HEK293 (cell line): ENCODE results near the gene EGFR.
"Not testable (repeated sequence)": the region's sequence is repeated elsewhere in the genome, so short reads cannot be mapped to it uniquely, and the experiment has no call there.

Source experiments
- CTCF ChIA-PET: fragments of 350-600 bp; formaldehyde crosslinking; extraction: SDS; loops from one replicate; lab custom pipeline; 2021; ENCODE audit warnings: antibody characterized with exemption; lab: Yijun Ruan, JAX
- POLR2A ChIA-PET: fragments of 300-600 bp; formaldehyde crosslinking; extraction: SDS; loops from one replicate; lab custom pipeline; 2020; ENCODE audit warnings: antibody characterized with exemption, inconsistent platforms; lab: Yijun Ruan, JAX
- H3K27ac ChIP-seq: fragments of 200-500 bp; sonication (Bioruptor generic); 2 replicates; pipeline ENCODE4 v1.5.1; 2014; ENCODE audit warnings: low read depth, low read length, control low read depth, inconsistent platforms; ENCODE audit errors: extremely low read depth
- H3K36me3 ChIP-seq, 2 experiments: fragments of 200-500 bp in 1 of 2; sonication (Bioruptor generic) in 1 of 2; 1 replicate in 1 of 2; 2 replicates in 1 of 2; pipeline ENCODE4 v1.5.1; 2014 to 2017; ENCODE audit warnings: inconsistent platforms in 2 of 2, low read length in 2 of 2; ENCODE audit not compliant: control insufficient read depth in 2 of 2, insufficient read depth in 1 of 2
- H3K4me1 ChIP-seq: fragments of 200-500 bp; sonication (Bioruptor generic); 2 replicates; pipeline ENCODE4 v1.5.1; 2014; ENCODE audit warnings: mild to moderate bottlenecking, low read length, inconsistent platforms; ENCODE audit not compliant: control insufficient read depth, insufficient read depth
- H3K4me3 ChIP-seq: 2 replicates; pipeline ENCODE4 v1.5.1; 2011; ENCODE audit warnings: low read depth, mild to moderate bottlenecking, control low read depth, low read length, moderate library complexity
- H3K9me3 ChIP-seq: fragments of 200-500 bp; sonication (Bioruptor generic); 2 replicates; pipeline ENCODE4 v1.5.1; 2014; ENCODE audit warnings: low read depth, low read length, inconsistent platforms; ENCODE audit not compliant: control insufficient read depth, insufficient read depth
- IKZF3 ChIP-seq: fragments of 450-650 bp; IDR thresholded peaks from 2 replicates; pipeline ENCODE4 v1.5.0; 2018; ENCODE audit warnings: missing biosample characterization, mild to moderate bottlenecking, missing genetic modification characterization, moderate library complexity
- KLF7 ChIP-seq: fragments of 450-650 bp; formaldehyde crosslinking; IDR thresholded peaks from 2 replicates; pipeline ENCODE4 v1.5.1; 2016; ENCODE audit warnings: missing biosample characterization, missing genetic modification characterization, borderline replicate concordance
- SCRT1 ChIP-seq: fragments of 450-650 bp; formaldehyde crosslinking; IDR thresholded peaks from 2 replicates; pipeline ENCODE4 v1.5.1; 2016; ENCODE audit warnings: missing biosample characterization, missing genetic modification characterization, borderline replicate concordance
- ZNF132 ChIP-seq: fragments of 450-650 bp; formaldehyde crosslinking; IDR thresholded peaks from 2 replicates; pipeline ENCODE4 v1.5.1; 2017; ENCODE audit warnings: missing biosample characterization, missing genetic modification characterization, borderline replicate concordance
- ZNF169 ChIP-seq: fragments of 450-650 bp; formaldehyde crosslinking; IDR thresholded peaks from 2 replicates; pipeline ENCODE4 v1.5.1; 2016; ENCODE audit warnings: missing biosample characterization, missing genetic modification characterization
- ZNF175 ChIP-seq: fragments of 450-650 bp; formaldehyde crosslinking; IDR thresholded peaks from 2 replicates; pipeline ENCODE4 v1.5.1; 2016; ENCODE audit warnings: missing biosample characterization, missing genetic modification characterization
- ZNF654 ChIP-seq: fragments of 450-650 bp; formaldehyde crosslinking; IDR thresholded peaks from 2 replicates; pipeline ENCODE4 v1.5.1; 2016; ENCODE audit warnings: low read depth, missing biosample characterization, missing genetic modification characterization
- ZNF660 ChIP-seq: fragments of 450-650 bp; IDR thresholded peaks from 2 replicates; pipeline ENCODE4 v1.5.1; 2018; ENCODE audit warnings: missing biosample characterization, mild to moderate bottlenecking, missing genetic modification characterization
- TF ChIP-seq, protein P1 (sequence below): fragments of 450-650 bp; formaldehyde crosslinking; IDR thresholded peaks from 2 replicates; pipeline ENCODE4 v1.5.1; 2016; ENCODE audit warnings: missing biosample characterization, missing genetic modification characterization
- TF ChIP-seq, protein P2 (sequence below): fragments of 450-650 bp; formaldehyde crosslinking; IDR thresholded peaks from 2 replicates; pipeline ENCODE4 v1.5.1; 2016; ENCODE audit warnings: missing biosample characterization, missing genetic modification characterization
- TF ChIP-seq, protein P3 (sequence below): fragments of 450-650 bp; formaldehyde crosslinking; IDR thresholded peaks from 2 replicates; pipeline ENCODE4 v1.5.1; 2016; ENCODE audit warnings: missing biosample characterization, missing genetic modification characterization

EGFR gene

DNA sequence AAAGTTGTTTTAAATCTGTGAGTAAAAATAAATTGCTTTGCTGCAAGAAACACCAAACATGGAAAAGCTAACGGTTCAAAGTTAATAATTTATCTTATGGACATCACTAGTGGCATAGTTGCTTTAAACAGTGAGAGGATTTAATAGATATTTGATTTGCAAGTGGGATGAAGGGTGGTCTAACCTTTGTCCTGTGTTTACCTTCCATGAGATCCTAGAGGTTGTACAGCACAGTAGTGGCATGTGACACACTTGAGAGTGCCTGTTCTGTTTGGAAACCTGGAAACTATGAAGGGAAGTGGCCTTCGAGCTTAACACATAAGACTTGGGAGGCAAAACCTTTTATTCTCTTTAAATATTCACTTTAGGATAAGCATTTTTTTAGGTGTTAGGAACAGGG lies 16.0 kb downstream of the EGFR start (continued):
- TF ChIP-seq SCRT1 (tag by site-specific recombination), result no peak
- no peak for TF ChIP-seq KLF7 (tag by site-specific recombination)
- no peak for TF ChIP-seq ZNF175 (tag by site-specific recombination)
- no peak for TF ChIP-seq IKZF3 (tag by site-specific recombination)
- TF ChIP-seq, protein P1, sequence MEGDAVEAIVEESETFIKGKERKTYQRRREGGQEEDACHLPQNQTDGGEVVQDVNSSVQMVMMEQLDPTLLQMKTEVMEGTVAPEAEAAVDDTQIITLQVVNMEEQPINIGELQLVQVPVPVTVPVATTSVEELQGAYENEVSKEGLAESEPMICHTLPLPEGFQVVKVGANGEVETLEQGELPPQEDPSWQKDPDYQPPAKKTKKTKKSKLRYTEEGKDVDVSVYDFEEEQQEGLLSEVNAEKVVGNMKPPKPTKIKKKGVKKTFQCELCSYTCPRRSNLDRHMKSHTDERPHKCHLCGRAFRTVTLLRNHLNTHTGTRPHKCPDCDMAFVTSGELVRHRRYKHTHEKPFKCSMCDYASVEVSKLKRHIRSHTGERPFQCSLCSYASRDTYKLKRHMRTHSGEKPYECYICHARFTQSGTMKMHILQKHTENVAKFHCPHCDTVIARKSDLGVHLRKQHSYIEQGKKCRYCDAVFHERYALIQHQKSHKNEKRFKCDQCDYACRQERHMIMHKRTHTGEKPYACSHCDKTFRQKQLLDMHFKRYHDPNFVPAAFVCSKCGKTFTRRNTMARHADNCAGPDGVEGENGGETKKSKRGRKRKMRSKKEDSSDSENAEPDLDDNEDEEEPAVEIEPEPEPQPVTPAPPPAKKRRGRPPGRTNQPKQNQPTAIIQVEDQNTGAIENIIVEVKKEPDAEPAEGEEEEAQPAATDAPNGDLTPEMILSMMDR (tag by site-specific recombination), result no peak

DNA sequence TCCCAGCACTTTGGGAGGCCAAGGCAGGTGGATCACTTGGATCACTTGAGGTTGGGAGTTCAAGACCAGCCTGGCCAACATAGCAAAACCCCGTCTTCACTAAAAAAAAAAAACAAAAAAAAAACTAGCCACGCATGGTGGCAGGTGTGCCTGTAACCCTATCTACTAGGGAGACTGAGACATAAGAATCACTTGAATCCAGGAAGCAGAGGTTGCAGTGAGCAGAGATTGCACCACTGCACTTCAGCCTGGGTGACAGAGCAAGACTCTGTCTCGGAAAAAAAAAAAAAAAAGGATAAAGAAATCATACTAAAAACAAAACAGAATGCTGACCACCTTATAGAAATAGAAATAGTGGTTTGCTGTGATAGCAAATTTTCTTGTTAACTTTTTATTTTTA lies 16.6 kb downstream of the EGFR start:
- H3K27ac ChIP-seq, H3K4me3 ChIP-seq, H3K36me3 ChIP-seq, H3K9me3 ChIP-seq, CTCF ChIA-PET, H3K4me1 ChIP-seq: not testable (repeated sequence)
- POLR2A ChIA-PET, result interaction anchor here (0.6 kb wide), 1 partner anchor 224 kb away, joined by 3 read pairs; no protein-coding TSS in a partner anchor

DNA sequence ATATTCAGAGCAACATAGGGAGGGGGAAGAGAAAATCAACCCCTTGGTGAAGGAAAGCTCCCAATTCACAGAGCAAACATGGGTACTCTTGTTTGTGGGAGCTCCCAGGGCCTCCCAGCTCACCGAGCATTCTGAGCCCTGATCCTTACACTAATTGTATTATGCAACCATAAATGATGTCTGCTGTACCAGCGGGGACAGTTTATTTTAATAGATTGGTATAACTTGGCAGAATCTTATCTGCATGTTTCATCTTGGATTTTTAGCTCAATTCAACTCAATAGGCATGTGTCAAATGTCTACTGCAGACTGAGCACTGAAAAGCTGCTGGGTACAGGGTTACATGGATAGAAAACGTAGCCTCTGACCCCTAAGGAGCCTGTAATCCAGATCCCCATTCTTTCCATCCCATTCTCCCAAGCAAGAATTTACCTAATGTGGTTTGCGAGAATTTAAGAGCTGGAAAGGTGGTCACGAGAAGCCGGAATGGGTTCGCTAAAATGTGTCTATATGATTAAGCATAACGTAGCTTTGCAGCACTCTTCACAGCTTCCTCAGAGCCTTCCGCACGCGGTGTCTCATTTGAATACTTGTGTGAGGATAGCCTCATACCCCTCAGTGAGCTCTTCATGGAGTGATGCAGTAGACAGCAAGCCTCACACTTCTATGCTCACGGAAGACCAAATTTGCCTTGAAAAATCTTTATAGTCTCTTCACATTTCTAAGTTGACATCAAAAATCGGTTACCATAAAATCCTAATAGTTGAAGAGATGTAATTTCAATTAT lies 18.3 kb downstream of the EGFR start:
- no peak overlapping the region for H3K27ac ChIP-seq
- H3K9me3 ChIP-seq, result no peaks in the 10 kb centered on the region
- TF ChIP-seq, protein P2, sequence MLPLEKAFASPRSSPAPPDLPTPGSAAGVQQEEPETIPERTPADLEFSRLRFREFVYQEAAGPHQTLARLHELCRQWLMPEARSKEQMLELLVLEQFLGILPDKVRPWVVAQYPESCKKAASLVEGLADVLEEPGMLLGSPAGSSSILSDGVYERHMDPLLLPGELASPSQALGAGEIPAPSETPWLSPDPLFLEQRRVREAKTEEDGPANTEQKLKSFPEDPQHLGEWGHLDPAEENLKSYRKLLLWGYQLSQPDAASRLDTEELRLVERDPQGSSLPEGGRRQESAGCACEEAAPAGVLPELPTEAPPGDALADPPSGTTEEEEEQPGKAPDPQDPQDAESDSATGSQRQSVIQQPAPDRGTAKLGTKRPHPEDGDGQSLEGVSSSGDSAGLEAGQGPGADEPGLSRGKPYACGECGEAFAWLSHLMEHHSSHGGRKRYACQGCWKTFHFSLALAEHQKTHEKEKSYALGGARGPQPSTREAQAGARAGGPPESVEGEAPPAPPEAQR (tag by site-specific recombination), result no peak
- TF ChIP-seq ZNF169 (tag by site-specific recombination), result no peak
- TF ChIP-seq ZNF654 (tag by site-specific recombination), result no peak
- no peak for TF ChIP-seq ZNF660 (tag by site-specific recombination)
- TF ChIP-seq, protein P3, sequence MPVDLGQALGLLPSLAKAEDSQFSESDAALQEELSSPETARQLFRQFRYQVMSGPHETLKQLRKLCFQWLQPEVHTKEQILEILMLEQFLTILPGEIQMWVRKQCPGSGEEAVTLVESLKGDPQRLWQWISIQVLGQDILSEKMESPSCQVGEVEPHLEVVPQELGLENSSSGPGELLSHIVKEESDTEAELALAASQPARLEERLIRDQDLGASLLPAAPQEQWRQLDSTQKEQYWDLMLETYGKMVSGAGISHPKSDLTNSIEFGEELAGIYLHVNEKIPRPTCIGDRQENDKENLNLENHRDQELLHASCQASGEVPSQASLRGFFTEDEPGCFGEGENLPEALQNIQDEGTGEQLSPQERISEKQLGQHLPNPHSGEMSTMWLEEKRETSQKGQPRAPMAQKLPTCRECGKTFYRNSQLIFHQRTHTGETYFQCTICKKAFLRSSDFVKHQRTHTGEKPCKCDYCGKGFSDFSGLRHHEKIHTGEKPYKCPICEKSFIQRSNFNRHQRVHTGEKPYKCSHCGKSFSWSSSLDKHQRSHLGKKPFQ (tag by site-specific recombination), result no peak
- TF ChIP-seq, all 188 proteins: peak for 0
- no peaks in the 10 kb centered on the region for H3K36me3 ChIP-seq
- ChIA-PET POLR2A (interaction anchor here (0.8 kb wide), 1 partner anchor 278 kb away, joined by 3 read pairs; the partner anchor contains the start of gene SEC61G), CTCF (interaction anchor here (0.9 kb wide), 1 partner anchor 218 kb away, joined by 4 read pairs; no protein-coding TSS in a partner anchor)
- H3K4me3 ChIP-seq, result no peak overlapping the region
- no peaks in the 10 kb centered on the region; the same call in 1 of the 2 replicates for H3K4me1 ChIP-seq

DNA sequence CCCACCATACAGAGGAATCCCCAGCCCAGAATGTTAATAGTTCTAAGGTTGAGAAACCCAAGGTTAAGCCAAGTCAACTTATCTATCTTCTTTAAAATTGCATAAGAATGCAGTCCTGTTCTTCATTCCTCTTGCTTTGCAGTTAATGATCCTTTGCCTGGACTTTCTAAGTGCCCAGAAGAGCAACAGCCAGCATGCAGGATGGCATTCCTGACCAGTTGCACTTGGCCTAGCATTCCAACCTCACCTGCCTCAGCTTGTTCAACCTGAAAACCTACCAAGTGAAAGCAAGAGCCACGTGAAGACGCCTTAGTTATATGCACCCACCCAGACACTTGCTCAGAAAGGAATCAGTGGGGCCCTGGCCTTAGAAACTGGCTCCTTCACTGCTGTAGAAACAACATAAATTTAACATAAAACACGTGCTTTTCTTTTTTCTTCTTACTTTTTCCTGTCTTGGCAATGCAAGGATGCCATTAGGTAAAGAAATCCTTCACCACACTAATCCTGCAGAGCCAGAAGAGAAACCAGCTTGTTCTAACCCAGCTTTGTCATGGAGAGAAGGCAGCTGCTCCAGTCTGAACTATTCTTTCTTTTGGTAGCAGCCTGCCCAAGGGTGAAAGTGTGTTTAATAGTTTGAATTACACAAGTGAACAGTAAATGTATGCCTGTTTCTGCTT lies 25.0 kb downstream of the EGFR start:
- Histone ChIP-seq H3K27ac (no peak overlapping the region), H3K4me3 (no peak overlapping the region), H3K9me3 (no peaks in the 10 kb centered on the region), H3K4me1 (no peaks in the 10 kb centered on the region), H3K36me3 (no peaks in the 10 kb centered on the region)
- CTCF ChIA-PET, result no interaction called here
- no peak for TF ChIP-seq ZNF132
- POLR2A ChIA-PET, result no interaction called here
